ENCODE results near the gene CIB2.

Gene CIB2

GRCh38 chr15:78092261-78093041, 38.8 kb downstream of the CIB2 start, which contains the start of gene SH2D7:
Gene SH2D7 (plus strand): TSS chr15:78092561. CDS start chr15:78092585, 24 bp downstream.
- no peak within 1 kb of the TSS for H3K4me3 ChIP-seq (ENCODE audit: low read length)
- H3K9ac ChIP-seq (ENCODE audit: low read length) = no peak within 1 kb of the TSS

GRCh38 chr15:78090422-78091063, 40.7 kb downstream of the CIB2 start:
- H3K27me3 ChIP-seq (replicated peaks; ENCODE audit: control insufficient read depth, insufficient read depth, low read length) = peaks cover 14% of the 10 kb centered on the region
- H3K9ac ChIP-seq (ENCODE audit: low read length) = no peak overlapping the region
- no peak overlapping the region for H3K4me3 ChIP-seq (ENCODE audit: low read length)
- peak; percentile 29 for DNase-seq (ENCODE audit: low read depth)
- H3K36me3 ChIP-seq (ENCODE audit: control insufficient read depth, insufficient read depth, low read length, severe bottlenecking) = no peaks in the 10 kb centered on the region
- H3K9me3 ChIP-seq (ENCODE audit: control insufficient read depth, low read length) = no peaks in the 10 kb centered on the region
- H3K4me1 ChIP-seq (ENCODE audit: control insufficient read depth, insufficient read depth, low read length) = peaks cover 18% of the 10 kb centered on the region

More at GRCh38 chr15:78092261-78093041, 38.8 kb downstream of the CIB2 start, which contains the start of gene SH2D7:
- Histone ChIP-seq H3K4me1 (ENCODE audit: control insufficient read depth, insufficient read depth, low read length) (peaks cover 9% of the 10 kb centered on the region), H3K9me3 (ENCODE audit: control insufficient read depth, low read length) (no peaks in the 10 kb centered on the region), H3K36me3 (ENCODE audit: control insufficient read depth, insufficient read depth, low read length, severe bottlenecking) (no peaks in the 10 kb centered on the region), H3K27me3 (replicated peaks; ENCODE audit: control insufficient read depth, insufficient read depth, low read length) (peaks cover 14% of the 10 kb centered on the region)
- no peak for DNase-seq (ENCODE audit: low read depth)

DNA sequence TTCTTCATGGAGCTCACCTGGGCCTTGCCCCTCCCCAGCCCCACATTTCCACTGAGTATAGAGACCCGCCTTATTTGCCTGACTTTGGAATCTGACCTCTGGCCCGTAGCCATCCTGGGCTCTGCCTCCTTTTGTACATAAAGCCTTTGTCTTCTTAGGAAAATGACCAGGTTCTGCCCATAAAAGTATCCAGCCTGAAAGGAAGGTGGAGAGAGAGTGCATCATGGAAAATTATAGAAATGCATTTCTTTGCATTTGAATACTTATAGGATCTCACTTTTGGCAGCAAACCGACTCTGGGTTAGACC, 42.5 kb downstream of the CIB2 start:
- Histone ChIP-seq H3K4me1 (ENCODE audit: control insufficient read depth, insufficient read depth, low read length) (peaks cover 20% of the 10 kb centered on the region), H3K36me3 (ENCODE audit: control insufficient read depth, insufficient read depth, low read length, severe bottlenecking) (no peaks in the 10 kb centered on the region), H3K9ac (ENCODE audit: low read length) (no peak overlapping the region), H3K9me3 (ENCODE audit: control insufficient read depth, low read length) (no peaks in the 10 kb centered on the region), H3K27me3 (replicated peaks; ENCODE audit: control insufficient read depth, insufficient read depth, low read length) (peaks cover 9% of the 10 kb centered on the region), H3K4me3 (ENCODE audit: low read length) (no peak overlapping the region)
- DNase-seq (ENCODE audit: low read depth) = no peak

DNA sequence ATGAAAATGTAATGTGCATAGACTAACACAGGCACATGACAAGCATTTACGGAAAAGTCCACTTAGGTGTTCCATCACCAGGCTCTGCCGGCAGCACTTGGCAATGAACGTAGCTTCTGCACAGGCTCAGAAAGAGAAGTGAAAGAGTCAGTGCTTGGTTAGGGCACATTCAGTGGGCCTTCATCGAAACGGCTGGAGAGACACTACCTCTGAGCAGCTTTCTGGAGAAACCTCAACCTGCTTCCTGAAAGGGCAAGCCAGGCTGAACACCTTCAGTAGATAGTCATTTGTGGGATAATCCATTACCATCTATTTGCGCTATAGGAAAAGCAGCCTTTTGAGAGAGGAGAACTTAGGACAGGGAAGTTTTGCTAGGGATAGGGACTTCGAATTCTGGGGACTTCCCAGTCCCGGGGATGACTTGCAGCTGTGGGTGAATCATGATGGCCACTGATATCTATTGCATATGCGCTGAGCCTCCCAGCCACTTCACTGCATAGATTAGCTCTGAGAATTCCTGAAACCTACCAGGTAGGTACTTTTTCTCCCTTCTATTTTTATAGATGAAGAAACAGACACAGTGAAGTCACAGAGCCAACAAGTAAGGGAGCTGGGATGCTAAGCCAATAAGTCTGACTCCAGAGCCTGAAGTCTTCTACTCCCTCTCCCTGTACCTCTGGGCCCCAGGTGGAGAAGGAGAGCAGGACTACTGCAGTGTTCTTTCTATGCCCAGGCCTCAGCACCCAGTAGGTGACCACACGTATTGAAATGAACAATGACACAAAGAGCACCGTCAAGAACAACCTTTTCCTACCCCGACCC, 43.1 kb downstream of the CIB2 start:
- Histone ChIP-seq H3K27me3 (replicated peaks; ENCODE audit: control insufficient read depth, insufficient read depth, low read length) (peaks cover 9% of the 10 kb centered on the region), H3K9ac (ENCODE audit: low read length) (no peak overlapping the region), H3K36me3 (ENCODE audit: control insufficient read depth, insufficient read depth, low read length, severe bottlenecking) (no peaks in the 10 kb centered on the region), H3K4me1 (ENCODE audit: control insufficient read depth, insufficient read depth, low read length) (peaks cover 17% of the 10 kb centered on the region), H3K4me3 (ENCODE audit: low read length) (no peak overlapping the region), H3K9me3 (ENCODE audit: control insufficient read depth, low read length) (no peaks in the 10 kb centered on the region)
- DNase-seq (ENCODE audit: low read depth) = no peak

DNA sequence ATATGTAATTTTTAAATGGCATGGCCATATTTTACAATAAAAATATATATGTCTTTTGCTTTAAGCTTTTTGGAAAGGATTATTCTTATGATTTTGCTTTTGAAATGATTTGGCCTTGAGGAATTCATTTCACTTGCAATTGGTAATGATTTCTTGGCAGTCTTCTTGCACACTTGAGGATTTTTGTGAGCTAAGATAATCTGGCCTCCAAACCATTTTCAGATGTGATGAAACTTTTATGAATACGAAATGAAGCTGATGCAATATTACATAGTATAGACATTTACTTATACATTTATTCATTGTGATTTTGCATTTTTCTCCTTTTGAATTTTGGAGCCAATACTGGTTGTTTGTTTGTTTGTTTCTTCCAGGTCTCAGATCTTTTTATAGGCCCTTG, 45.3 kb downstream of the CIB2 start:
- H3K4me3 ChIP-seq (ENCODE audit: low read length) = no peak overlapping the region
- H3K4me1 ChIP-seq (ENCODE audit: control insufficient read depth, insufficient read depth, low read length) = peaks cover 21% of the 10 kb centered on the region
- no peak overlapping the region for H3K9ac ChIP-seq (ENCODE audit: low read length)
- no peaks in the 10 kb centered on the region for H3K9me3 ChIP-seq (ENCODE audit: control insufficient read depth, low read length)
- no peaks in the 10 kb centered on the region for H3K27me3 ChIP-seq (replicated peaks; ENCODE audit: control insufficient read depth, insufficient read depth, low read length)
- no peaks in the 10 kb centered on the region for H3K36me3 ChIP-seq (ENCODE audit: control insufficient read depth, insufficient read depth, low read length, severe bottlenecking)
- DNase-seq (ENCODE audit: low read depth) = peak; percentile 95

DNA sequence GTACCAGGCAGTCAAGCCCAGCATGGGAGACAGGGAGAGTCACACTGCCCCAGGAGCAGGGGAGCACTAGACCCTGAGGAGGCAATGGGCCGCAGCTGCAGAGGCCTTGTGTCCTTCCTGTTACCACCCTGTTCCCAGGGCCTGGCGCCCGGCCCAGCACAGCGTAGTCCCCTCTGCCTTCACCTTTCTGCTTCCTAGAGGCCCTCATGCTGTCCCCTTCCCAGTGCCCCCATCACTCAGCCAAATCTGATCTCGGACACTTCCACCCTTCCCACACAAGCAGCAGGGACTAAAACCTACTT, 46.8 kb downstream of the CIB2 start:
- Histone ChIP-seq H3K9ac (ENCODE audit: low read length) (no peak overlapping the region), H3K9me3 (ENCODE audit: control insufficient read depth, low read length) (no peaks in the 10 kb centered on the region), H3K27me3 (replicated peaks; ENCODE audit: control insufficient read depth, insufficient read depth, low read length) (no peaks in the 10 kb centered on the region), H3K4me3 (ENCODE audit: low read length) (no peak overlapping the region), H3K4me1 (ENCODE audit: control insufficient read depth, insufficient read depth, low read length) (peaks cover 21% of the 10 kb centered on the region), H3K36me3 (ENCODE audit: control insufficient read depth, insufficient read depth, low read length, severe bottlenecking) (no peaks in the 10 kb centered on the region)
- DNase-seq (ENCODE audit: low read depth) = no peak

- no peaks in the 10 kb centered on the region for H3K27me3 ChIP-seq (replicated peaks; ENCODE audit: control insufficient read depth, insufficient read depth, low read length)
- no peak overlapping the region for H3K4me3 ChIP-seq (ENCODE audit: low read length)
- no peak for DNase-seq (ENCODE audit: low read depth)
- H3K36me3 ChIP-seq (ENCODE audit: control insufficient read depth, insufficient read depth, low read length, severe bottlenecking) = no peaks in the 10 kb centered on the region
- no peak overlapping the region for H3K9ac ChIP-seq (ENCODE audit: low read length)
- peaks cover 21% of the 10 kb centered on the region for H3K4me1 ChIP-seq (ENCODE audit: control insufficient read depth, insufficient read depth, low read length)
- H3K9me3 ChIP-seq (ENCODE audit: control insufficient read depth, low read length) = no peaks in the 10 kb centered on the region
These were observed 47.4 kb downstream of the CIB2 start for GRCh38 chr15:78083687-78084448.

DNA sequence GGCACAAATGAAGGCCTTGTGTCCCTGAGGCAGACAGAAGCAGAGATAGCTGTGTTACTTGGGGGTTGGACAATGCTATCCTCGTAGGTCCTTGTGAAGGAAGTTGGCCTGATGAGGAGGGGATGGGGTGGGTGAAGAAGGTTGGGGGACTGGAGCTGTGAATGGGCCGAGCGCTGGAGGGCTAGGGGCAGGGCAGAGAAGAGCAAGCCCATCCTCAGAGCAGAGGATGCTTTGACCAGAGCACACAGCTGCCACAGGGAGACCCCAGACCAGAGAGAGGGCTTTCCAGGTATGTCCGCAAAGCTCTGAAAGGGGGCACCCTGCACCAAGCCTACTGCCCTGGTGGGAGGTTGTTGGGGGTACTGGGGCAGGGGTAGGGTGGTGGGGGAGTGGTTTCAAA, 48.1 kb downstream of the CIB2 start:
- no peaks in the 10 kb centered on the region for H3K36me3 ChIP-seq (ENCODE audit: control insufficient read depth, insufficient read depth, low read length, severe bottlenecking)
- H3K9ac ChIP-seq (ENCODE audit: low read length) = no peak overlapping the region
- H3K9me3 ChIP-seq (ENCODE audit: control insufficient read depth, low read length) = no peaks in the 10 kb centered on the region
- H3K4me1 ChIP-seq (ENCODE audit: control insufficient read depth, insufficient read depth, low read length) = peaks cover 21% of the 10 kb centered on the region
- H3K4me3 ChIP-seq (ENCODE audit: low read length) = no peak overlapping the region
- H3K27me3 ChIP-seq (replicated peaks; ENCODE audit: control insufficient read depth, insufficient read depth, low read length) = no peaks in the 10 kb centered on the region
- no peak for DNase-seq (ENCODE audit: low read depth)

DNA sequence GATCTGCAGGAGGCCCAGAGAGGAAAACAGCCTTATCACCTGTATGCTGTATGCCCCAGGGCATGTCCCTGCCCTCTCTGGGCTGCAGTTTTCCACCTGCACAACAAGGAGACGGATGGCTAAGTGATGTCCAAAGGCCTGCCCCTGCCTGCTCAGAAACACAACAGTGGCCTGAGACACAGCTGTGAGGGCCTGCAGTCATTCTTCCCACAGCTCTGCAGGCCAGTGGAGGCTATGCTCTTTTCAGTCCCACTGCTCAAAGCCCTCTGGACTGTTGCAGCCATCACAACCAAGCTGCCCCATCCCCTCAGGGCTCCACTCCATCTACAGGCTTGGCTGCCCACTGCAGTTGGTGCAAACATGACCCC, 48.5 kb downstream of the CIB2 start:
- Histone ChIP-seq H3K27me3 (replicated peaks; ENCODE audit: control insufficient read depth, insufficient read depth, low read length) (no peaks in the 10 kb centered on the region), H3K9me3 (ENCODE audit: control insufficient read depth, low read length) (no peaks in the 10 kb centered on the region), H3K36me3 (ENCODE audit: control insufficient read depth, insufficient read depth, low read length, severe bottlenecking) (no peaks in the 10 kb centered on the region), H3K4me1 (ENCODE audit: control insufficient read depth, insufficient read depth, low read length) (peaks cover 21% of the 10 kb centered on the region), H3K9ac (ENCODE audit: low read length) (no peak overlapping the region), H3K4me3 (ENCODE audit: low read length) (no peak overlapping the region)
- no peak for DNase-seq (ENCODE audit: low read depth)

GRCh38 chr15:78082106-78082742, 49.0 kb downstream of the CIB2 start:
- no peak overlapping the region for H3K9ac ChIP-seq (ENCODE audit: low read length)
- H3K27me3 ChIP-seq (replicated peaks; ENCODE audit: control insufficient read depth, insufficient read depth, low read length) = no peaks in the 10 kb centered on the region
- H3K9me3 ChIP-seq (ENCODE audit: control insufficient read depth, low read length) = no peaks in the 10 kb centered on the region
- H3K4me1 ChIP-seq (ENCODE audit: control insufficient read depth, insufficient read depth, low read length) = peaks cover 21% of the 10 kb centered on the region
- DNase-seq (ENCODE audit: low read depth) = no peak
- no peak overlapping the region for H3K4me3 ChIP-seq (ENCODE audit: low read length)
- H3K36me3 ChIP-seq (ENCODE audit: control insufficient read depth, insufficient read depth, low read length, severe bottlenecking) = no peaks in the 10 kb centered on the region

All from adipocyte (in vitro differentiated cells).